GM12892 (cell line): Measurements from ENCODE around the gene NONO. TPM values are rescaled to one million over a fixed set of nuclear protein-coding genes. Genes with fewer than 3 reads are reported as not detected.

ENCODE experiments used
- DNase-seq: peaks from one replicate; pipeline ENCODE4 v3.0.0; 2011; ENCODE audit not compliant: insufficient read length
- FAIRE-seq: peaks from 2 replicates; lab custom pipeline; 2011; peaks lifted over from hg19 to GRCh38; lab: Jason Lieb, UNC
- POLR2A ChIP-seq: IDR thresholded peaks from 2 replicates; pipeline ENCODE4 v1.6.1; 2011; ENCODE audit warnings: low read depth, low read length, control low read depth
- POLR2AphosphoS5 ChIP-seq: IDR thresholded peaks from 2 replicates; pipeline ENCODE4 v1.6.1; 2011; ENCODE audit warnings: low read depth, low read length, control low read depth
- TAF1 ChIP-seq: IDR thresholded peaks from 2 replicates; pipeline ENCODE4 v1.6.1; 2011; ENCODE audit warnings: low read depth, mild to moderate bottlenecking, control low read depth, low read length, borderline replicate concordance
- polyA plus RNA-seq: library from polyadenylated mRNA; unstranded; fragments of >200 nt; gene quantifications from one replicate; pipeline ENCODE4 v1.2.1, GENCODE V29; 2012; ENCODE audit warnings: missing spikeins, inconsistent platforms; ENCODE audit not compliant: missing spikeins

Gene NONO
- polyA plus RNA-seq = 294 TPM

GRCh38 chrX:71283403-71284143, at the start of gene NONO:
TSS of gene NONO (plus strand) at chrX:71283635. CDS start at chrX:71290638, 7,003 bp downstream.
- DNase-seq = peak; percentile 52
- TF ChIP-seq POLR2AphosphoS5 (peak; percentile 65), TAF1 (peak; percentile 63; the same call in 1 of the 2 replicates), POLR2A (peak; percentile 79)
- FAIRE-seq = peak; percentile 88

GRCh38 chrX:71235482-71235881, 48.0 kb upstream of the NONO start:
- no peak for TF ChIP-seq POLR2AphosphoS5
- TF ChIP-seq POLR2A = no peak
- no peak for TF ChIP-seq TAF1
- FAIRE-seq (no peak), DNase-seq (no peak)

- FAIRE-seq (no peak), DNase-seq (no peak)
- TF ChIP-seq POLR2AphosphoS5 = no peak
- no peak for TF ChIP-seq POLR2A
- no peak for TF ChIP-seq TAF1
Measured at GRCh38 chrX:71236836-71237235, 46.6 kb upstream of the NONO start.

GRCh38 chrX:71239781-71240180, 43.7 kb upstream of the NONO start:
- DNase-seq = no peak
- no peak for FAIRE-seq
- TF ChIP-seq POLR2A (no peak), TAF1 (no peak), POLR2AphosphoS5 (no peak)

GRCh38 chrX:71241301-71241700, 42.1 kb upstream of the NONO start:
- DNase-seq (no peak), FAIRE-seq (no peak)
- TF ChIP-seq POLR2A (no peak), TAF1 (no peak), POLR2AphosphoS5 (no peak)

GRCh38 chrX:71244359-71245128, 38.9 kb upstream of the NONO start:
- no peak for TF ChIP-seq TAF1
- no peak for TF ChIP-seq POLR2A
- no peak for TF ChIP-seq POLR2AphosphoS5
- DNase-seq (no peak), FAIRE-seq (no peak)

GRCh38 chrX:71245159-71245558, 38.3 kb upstream of the NONO start:
- FAIRE-seq = no peak
- DNase-seq = no peak
- no peak for TF ChIP-seq POLR2A
- no peak for TF ChIP-seq TAF1
- TF ChIP-seq POLR2AphosphoS5 = no peak

GRCh38 chrX:71250841-71251240, 32.6 kb upstream of the NONO start:
- DNase-seq (no peak), FAIRE-seq (no peak)
- TF ChIP-seq POLR2AphosphoS5 (no peak), TAF1 (no peak)

- FAIRE-seq (no peak), DNase-seq (no peak)
- no peak for TF ChIP-seq TAF1
- no peak for TF ChIP-seq POLR2A
- TF ChIP-seq POLR2AphosphoS5 = no peak
Measured at GRCh38 chrX:71251466-71251973, 31.9 kb upstream of the NONO start.

- DNase-seq (no peak), FAIRE-seq (no peak)
- no peak for TF ChIP-seq POLR2A
- no peak for TF ChIP-seq POLR2AphosphoS5
- TF ChIP-seq TAF1 = no peak
Measured at GRCh38 chrX:71252221-71252620, 31.2 kb upstream of the NONO start.

GRCh38 chrX:71253253-71254091, 30.0 kb upstream of the NONO start:
- TF ChIP-seq POLR2A (no peak), POLR2AphosphoS5 (no peak), TAF1 (no peak)
- no peak for FAIRE-seq
- DNase-seq = peak; percentile 38
